ENCODE measurements around the gene SLIT3. TPM values are rescaled to one million over a fixed set of nuclear protein-coding genes. Genes with fewer than 3 reads are reported as not detected.
A peak's percentile ranks its signal among the peaks of the same experiment; 100 is the strongest.
"Not testable (repeated sequence)": the region's sequence is repeated elsewhere in the genome, so short reads cannot be mapped to it uniquely, and the experiment has no call there.

Gene SLIT3
- total RNA-seq, 4 donors from 2014 or later, result 10.8 to 30.8 (median 18.4) TPM

GRCh38 chr5:168648016-168648415, 652.9 kb downstream of the SLIT3 start:
- no peaks in the 10 kb centered on the region for H3K36me3 ChIP-seq
- no peak overlapping the region for H3K4me3 ChIP-seq
- DNase-seq (ENCODE audit: low spot score in 2 of 2), result no peak
- H3K4me1 ChIP-seq, result peaks cover 9% of the 10 kb centered on the region
- no peak overlapping the region for H3K27ac ChIP-seq
- H3K9me3 ChIP-seq, result no peaks in the 10 kb centered on the region
- no peaks in the 10 kb centered on the region for H3K27me3 ChIP-seq
- TF ChIP-seq EP300 (IDR thresholded peaks at IDR 0.05) (no peak), POLR2A (IDR thresholded peaks at IDR 0.05) (no peak), POLR2AphosphoS5 (IDR thresholded peaks at IDR 0.05) (no peak), CTCF (IDR thresholded peaks at IDR 0.05) (no peak)
- WGBS, result 93% methylated on average over 1 of the region's 1 CpG

- H3K27ac ChIP-seq, result peak overlapping the region; percentile 38
- DNase-seq (ENCODE audit: low spot score in 2 of 2), result no peak
- H3K4me1 ChIP-seq, result peaks cover 9% of the 10 kb centered on the region
- no peaks in the 10 kb centered on the region for H3K36me3 ChIP-seq
- H3K27me3 ChIP-seq, result no peaks in the 10 kb centered on the region
- no peaks in the 10 kb centered on the region for H3K9me3 ChIP-seq
- no peak overlapping the region for H3K4me3 ChIP-seq
- TF ChIP-seq POLR2A (IDR thresholded peaks at IDR 0.05), result no peak
- peak in 2 of 3 donors; percentile 60 to 87 for TF ChIP-seq POLR2AphosphoS5 (IDR thresholded peaks at IDR 0.05)
Observed at GRCh38 chr5:168647083-168647482, 653.9 kb downstream of the SLIT3 start.

- H3K27ac ChIP-seq, result peak overlapping the region; percentile 38
- H3K4me1 ChIP-seq, result peaks cover 3% of the 10 kb centered on the region
- no peak for TF ChIP-seq POLR2A (IDR thresholded peaks at IDR 0.05)
- TF ChIP-seq EP300 (IDR thresholded peaks at IDR 0.05), result no peak
- TF ChIP-seq CTCF (IDR thresholded peaks at IDR 0.05), result no peak
- TF ChIP-seq POLR2AphosphoS5 (IDR thresholded peaks at IDR 0.05), result no peak
- no peak overlapping the region for H3K4me3 ChIP-seq
- H3K9me3 ChIP-seq, result no peaks in the 10 kb centered on the region
- 54% methylated on average over 5 of the region's 5 CpGs for WGBS
- H3K27me3 ChIP-seq, result no peaks in the 10 kb centered on the region
- DNase-seq (ENCODE audit: low spot score in 2 of 2), result no peak
- no peaks in the 10 kb centered on the region for H3K36me3 ChIP-seq
Observed at GRCh38 chr5:168646335-168646734, 654.6 kb downstream of the SLIT3 start.

GRCh38 chr5:168645195-168645594, 655.7 kb downstream of the SLIT3 start:
- WGBS, result 95% methylated on average over 3 of the region's 3 CpGs
- no peaks in the 10 kb centered on the region for H3K9me3 ChIP-seq
- H3K4me1 ChIP-seq, result no peaks in the 10 kb centered on the region
- TF ChIP-seq POLR2AphosphoS5 (IDR thresholded peaks at IDR 0.05) (no peak), POLR2A (IDR thresholded peaks at IDR 0.05) (no peak), CTCF (IDR thresholded peaks at IDR 0.05) (no peak), EP300 (IDR thresholded peaks at IDR 0.05) (no peak)
- DNase-seq (ENCODE audit: low spot score in 2 of 2), result no peak
- no peak overlapping the region for H3K27ac ChIP-seq
- no peaks in the 10 kb centered on the region for H3K27me3 ChIP-seq
- H3K36me3 ChIP-seq, result no peaks in the 10 kb centered on the region
- no peak overlapping the region for H3K4me3 ChIP-seq

GRCh38 chr5:168642019-168642418, 658.9 kb downstream of the SLIT3 start:
- Histone ChIP-seq H3K9me3 (no peaks in the 10 kb centered on the region), H3K27ac (no peak overlapping the region), H3K27me3 (no peaks in the 10 kb centered on the region), H3K4me1 (no peaks in the 10 kb centered on the region), H3K4me3 (no peak overlapping the region), H3K36me3 (no peaks in the 10 kb centered on the region)
- TF ChIP-seq CTCF (IDR thresholded peaks at IDR 0.05) (no peak), POLR2AphosphoS5 (IDR thresholded peaks at IDR 0.05) (no peak), EP300 (IDR thresholded peaks at IDR 0.05) (no peak), POLR2A (IDR thresholded peaks at IDR 0.05) (no peak)
- 52% methylated on average over 1 of the region's 1 CpG for WGBS
- no peak for DNase-seq (ENCODE audit: low spot score in 2 of 2)

- DNase-seq (ENCODE audit: low spot score in 2 of 2); H3K36me3 ChIP-seq: not testable (repeated sequence)
Observed at GRCh38 chr5:168638846-168639245, 662.1 kb downstream of the SLIT3 start.

More at GRCh38 chr5:168638846-168639245, 662.1 kb downstream of the SLIT3 start:
- not testable (repeated sequence) for H3K4me1 ChIP-seq, H3K27me3 ChIP-seq, H3K9me3 ChIP-seq, H3K27ac ChIP-seq, H3K4me3 ChIP-seq
- 90% methylated on average over 3 of the region's 3 CpGs for WGBS

All from suprapubic skin (tissue), 4 donors.